K562 (cell line): ENCODE measurements around the gene SDC3. TPM values are rescaled to one million over a fixed set of nuclear protein-coding genes. Genes with fewer than 3 reads are reported as not detected.

Source experiments
- ATF2 ChIP-seq: sonication (generic); formaldehyde crosslinking; IDR thresholded peaks from 2 replicates; pipeline ENCODE4 v1.8.1; 2022; ENCODE audit warnings: missing genetic modification reagents
- CBX8 ChIP-seq: fragments of 200-600 bp; sonication (generic); IDR thresholded peaks from 2 replicates; pipeline ENCODE4 v1.6.1; 2012; ENCODE audit warnings: borderline replicate concordance, mixed run types, low read depth, mild to moderate bottlenecking, moderate library complexity, mixed read lengths, low read length, control low read depth, inconsistent platforms; ENCODE audit not compliant: poor library complexity, severe bottlenecking; ENCODE audit errors: extremely low read depth
- CHD1 ChIP-seq: fragments of 200-600 bp; sonication (generic); IDR thresholded peaks from one replicate; pipeline ENCODE4 v1.6.1; 2012; ENCODE audit warnings: mild to moderate bottlenecking, moderate library complexity, low read length, inconsistent platforms
- DACH1 ChIP-seq: fragments of 450-650 bp; IDR thresholded peaks from 2 replicates; pipeline ENCODE4 v1.6.1; 2018; ENCODE audit not compliant: partially characterized antibody
- GATAD2A ChIP-seq: fragments of 450-650 bp; IDR thresholded peaks from 2 replicates; pipeline ENCODE4 v1.6.1; 2017
- MECOM ChIP-seq: fragments of 250-450 bp; sonication (Bioruptor Pico); IDR thresholded peaks from 2 replicates; pipeline ENCODE4 v1.8.0; 2022; ENCODE audit warnings: inconsistent platforms
- RFX1 ChIP-seq: fragments of 450-650 bp; IDR thresholded peaks from 2 replicates; pipeline ENCODE4 v1.6.1; 2016; ENCODE audit warnings: mild to moderate bottlenecking, moderate library complexity
- ZBTB2 ChIP-seq: fragments of 450-650 bp; IDR thresholded peaks from 2 replicates; pipeline ENCODE4 v1.6.1; 2016; ENCODE audit warnings: antibody characterized with exemption
- ZFP91 ChIP-seq: sonication (generic); formaldehyde crosslinking; IDR thresholded peaks from 2 replicates; pipeline ENCODE4 v1.8.0; 2022; ENCODE audit warnings: mild to moderate bottlenecking, missing genetic modification reagents
- ZHX1 ChIP-seq: fragments of 150-350 bp; conservative IDR thresholded peaks from 2 replicates; pipeline ENCODE4 v1.6.1; 2014; ENCODE audit warnings: low read length
- polyA plus RNA-seq, 8 experiments: library from polyadenylated mRNA; depleted of rRNA in 4 of 8; stranded (reverse) in 5 of 8; unstranded in 3 of 8; fragments of >200 nt; fragmentation: Nextera tagmentation in 2 of 8; fragmentation: Illumina TruSeq in 1 of 8; extraction: Ambion mirVana in 2 of 8; extraction: Trizol in 1 of 8; gene quantifications; 2 replicates each; pipeline versions ENCODE4 v1.2.1 to v1.2.3, GENCODE V29; 2011 to 2014; ENCODE audit warnings: inconsistent platforms in 1 of 8, missing spikeins in 1 of 8
- total RNA-seq, 7 experiments: library from RNA; depleted of rRNA in 6 of 7; stranded (reverse); fragments of >200 nt in 6 of 7; fragmentation: Illumina TruSeq in 2 of 7; extraction: Trizol in 2 of 7; gene quantifications; 2 replicates each; pipeline versions ENCODE4 v1.2.1 to v1.2.3, GENCODE V29; 2011 to 2021; ENCODE audit warnings: low replicate concordance in 1 of 7
- TF ChIP-seq, protein P1 (sequence below): fragments of 250-450 bp; sonication (Bioruptor Pico); IDR thresholded peaks from 2 replicates; pipeline ENCODE4 v1.5.0; 2021; ENCODE audit warnings: mild to moderate bottlenecking, borderline replicate concordance

Gene SDC3
- total and polyA plus RNA-seq, 9 of the 15 experiments (the other 6 are each of a cell fraction or from before 2014, with no cell fraction given) = 0.38 to 44.1 (median 12.1) TPM

GRCh38 chr1:30899577-30900389, 8.8 kb downstream of the SDC3 start (continued):
- no peak for TF ChIP-seq ZFP91 (CRISPR knock-in tag)
- no peak for TF ChIP-seq DACH1
- no peak for TF ChIP-seq RFX1
- TF ChIP-seq ZHX1 = no peak
- 0 out of 2 replicates have a peak, but pooled peaks have one; percentile 11 for TF ChIP-seq MECOM (CRISPR knock-in tag)
- TF ChIP-seq CBX8 = no peak
- TF ChIP-seq ATF2 (CRISPR knock-in tag) = no peak
- TF ChIP-seq CHD1 = no peak
- no peak for TF ChIP-seq ZBTB2
- TF ChIP-seq, protein P1, sequence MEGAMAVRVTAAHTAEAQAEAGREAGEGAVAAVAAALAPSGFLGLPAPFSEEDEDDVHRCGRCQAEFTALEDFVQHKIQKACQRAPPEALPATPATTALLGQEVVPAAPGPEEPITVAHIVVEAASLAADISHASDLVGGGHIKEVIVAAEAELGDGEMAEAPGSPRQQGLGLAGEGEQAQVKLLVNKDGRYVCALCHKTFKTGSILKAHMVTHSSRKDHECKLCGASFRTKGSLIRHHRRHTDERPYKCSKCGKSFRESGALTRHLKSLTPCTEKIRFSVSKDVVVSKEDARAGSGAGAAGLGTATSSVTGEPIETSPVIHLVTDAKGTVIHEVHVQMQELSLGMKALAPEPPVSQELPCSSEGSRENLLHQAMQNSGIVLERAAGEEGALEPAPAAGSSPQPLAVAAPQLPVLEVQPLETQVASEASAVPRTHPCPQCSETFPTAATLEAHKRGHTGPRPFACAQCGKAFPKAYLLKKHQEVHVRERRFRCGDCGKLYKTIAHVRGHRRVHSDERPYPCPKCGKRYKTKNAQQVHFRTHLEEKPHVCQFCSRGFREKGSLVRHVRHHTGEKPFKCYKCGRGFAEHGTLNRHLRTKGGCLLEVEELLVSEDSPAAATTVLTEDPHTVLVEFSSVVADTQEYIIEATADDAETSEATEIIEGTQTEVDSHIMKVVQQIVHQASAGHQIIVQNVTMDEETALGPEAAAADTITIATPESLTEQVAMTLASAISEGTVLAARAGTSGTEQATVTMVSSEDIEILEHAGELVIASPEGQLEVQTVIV (CRISPR knock-in tag) = no peak
- TF ChIP-seq GATAD2A = no peak
